Coronary artery (tissue), 2 donors: ENCODE results near the gene EML3.
"Not testable (repeated sequence)": the region's sequence is repeated elsewhere in the genome, so short reads cannot be mapped to it uniquely, and the experiment has no call there.

Experiments
- DNase-seq: peaks from one replicate; pipeline ENCODE4 v3.0.0-alpha.2; 2017; ENCODE audit warnings: low spot score
- H3K27ac ChIP-seq, 2 donors: fragments of 200-600 bp; sonication (generic); one replicate each; pipeline ENCODE4 v1.5.1; 2016 to 2019
- H3K4me3 ChIP-seq: fragments of 200-600 bp; sonication (generic); 2 replicates; pipeline ENCODE4 v1.5.1; 2016; ENCODE audit warnings: mild to moderate bottlenecking, moderate library complexity
- TF ChIP-seq, protein P1 (sequence below): fragments of 200-600 bp; sonication (generic); IDR thresholded peaks from one replicate; pipeline ENCODE4 v1.5.1; 2019; ENCODE audit warnings: antibody characterized with exemption

EML3 gene

DNA sequence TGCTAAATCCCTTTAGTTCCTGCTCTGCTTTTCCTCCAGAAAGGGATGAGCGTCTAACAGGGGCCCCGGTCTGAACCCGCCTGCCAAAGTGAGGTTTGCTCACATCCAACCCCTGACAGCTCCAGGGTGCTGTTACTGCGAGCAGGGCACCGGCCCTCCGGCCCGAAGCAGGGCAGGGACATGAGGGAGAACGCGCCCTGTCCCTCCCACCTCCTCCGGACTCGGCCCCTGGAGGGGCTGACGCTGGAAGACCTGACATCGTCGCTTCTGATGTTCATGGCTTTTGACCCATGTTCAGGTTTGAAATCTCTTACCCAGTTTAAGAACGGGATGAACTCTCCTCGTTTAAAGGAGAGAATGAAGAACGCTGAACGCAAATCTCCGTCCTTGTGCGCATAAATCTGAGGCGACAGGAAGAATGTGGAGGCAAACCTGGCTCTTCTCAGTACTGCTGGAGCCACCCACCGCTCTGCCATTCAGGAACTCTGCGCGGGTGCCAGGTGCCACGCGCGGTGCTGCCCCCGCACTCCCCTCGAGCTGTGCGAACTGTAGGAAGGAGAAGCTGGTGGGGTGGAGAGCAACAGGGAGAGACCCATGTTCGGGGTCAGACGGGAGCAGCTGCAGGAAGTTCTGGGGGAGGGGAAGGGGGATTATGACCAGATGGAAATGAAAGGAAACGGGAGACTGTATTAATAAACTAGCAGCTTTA, 38.1 kb downstream of the EML3 start:
- peak overlapping the region; percentile 80 for H3K4me3 ChIP-seq
- H3K27ac ChIP-seq: peak overlapping the region; percentile 83 to 91
- TF ChIP-seq, protein P1, sequence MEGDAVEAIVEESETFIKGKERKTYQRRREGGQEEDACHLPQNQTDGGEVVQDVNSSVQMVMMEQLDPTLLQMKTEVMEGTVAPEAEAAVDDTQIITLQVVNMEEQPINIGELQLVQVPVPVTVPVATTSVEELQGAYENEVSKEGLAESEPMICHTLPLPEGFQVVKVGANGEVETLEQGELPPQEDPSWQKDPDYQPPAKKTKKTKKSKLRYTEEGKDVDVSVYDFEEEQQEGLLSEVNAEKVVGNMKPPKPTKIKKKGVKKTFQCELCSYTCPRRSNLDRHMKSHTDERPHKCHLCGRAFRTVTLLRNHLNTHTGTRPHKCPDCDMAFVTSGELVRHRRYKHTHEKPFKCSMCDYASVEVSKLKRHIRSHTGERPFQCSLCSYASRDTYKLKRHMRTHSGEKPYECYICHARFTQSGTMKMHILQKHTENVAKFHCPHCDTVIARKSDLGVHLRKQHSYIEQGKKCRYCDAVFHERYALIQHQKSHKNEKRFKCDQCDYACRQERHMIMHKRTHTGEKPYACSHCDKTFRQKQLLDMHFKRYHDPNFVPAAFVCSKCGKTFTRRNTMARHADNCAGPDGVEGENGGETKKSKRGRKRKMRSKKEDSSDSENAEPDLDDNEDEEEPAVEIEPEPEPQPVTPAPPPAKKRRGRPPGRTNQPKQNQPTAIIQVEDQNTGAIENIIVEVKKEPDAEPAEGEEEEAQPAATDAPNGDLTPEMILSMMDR: no peak
- no peak for DNase-seq

DNA sequence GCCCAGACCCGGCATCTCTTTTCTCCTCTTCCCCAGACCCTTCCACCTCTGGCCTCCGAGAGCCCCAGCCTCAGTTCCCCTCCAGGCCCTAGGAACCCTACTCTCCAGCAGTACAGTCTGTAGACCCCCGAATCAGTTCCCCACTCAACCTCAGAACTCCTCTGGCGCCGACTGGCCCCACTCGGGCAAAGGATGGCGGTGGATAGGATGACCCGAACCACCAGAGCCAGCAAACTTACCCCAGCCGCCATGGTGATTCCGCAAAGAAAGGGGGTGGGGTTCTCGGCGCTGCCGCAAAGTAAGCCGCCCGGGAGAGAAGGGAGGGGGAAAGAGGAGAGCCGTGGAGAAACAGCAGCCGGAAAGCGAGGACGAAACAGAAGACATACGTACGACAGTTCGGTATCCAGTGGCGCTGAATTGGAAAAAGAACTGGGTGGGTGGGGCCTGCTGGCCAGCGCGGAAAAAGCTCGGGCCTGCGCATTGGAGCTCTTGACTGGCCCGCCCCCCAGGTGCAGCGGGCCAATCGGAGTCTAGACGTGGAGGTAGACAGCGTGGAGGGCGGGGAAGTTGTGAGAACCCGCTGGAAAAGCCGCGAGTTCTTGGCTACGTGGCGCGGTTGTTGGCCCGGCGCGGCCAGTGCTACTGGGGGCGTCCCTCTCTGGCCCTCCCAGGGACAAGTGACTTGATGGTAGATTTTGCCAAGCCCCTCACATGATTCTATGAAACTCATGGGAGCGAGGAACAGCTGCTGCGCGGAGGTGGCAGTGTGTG, 38.8 kb downstream of the EML3 start, which contains the start of gene EEF1G:
EEF1G (minus strand) TSS at position 300 of the 771 bp plus-strand sequence; CDS start at position 251, 49 bp downstream.
- DNase-seq: peak; percentile 100
- H3K4me3 ChIP-seq: peak within 1 kb of the TSS; percentile 80
- TF ChIP-seq, protein P1: no peak
- H3K27ac ChIP-seq: peak within 1 kb of the TSS; percentile 83 to 91

DNA sequence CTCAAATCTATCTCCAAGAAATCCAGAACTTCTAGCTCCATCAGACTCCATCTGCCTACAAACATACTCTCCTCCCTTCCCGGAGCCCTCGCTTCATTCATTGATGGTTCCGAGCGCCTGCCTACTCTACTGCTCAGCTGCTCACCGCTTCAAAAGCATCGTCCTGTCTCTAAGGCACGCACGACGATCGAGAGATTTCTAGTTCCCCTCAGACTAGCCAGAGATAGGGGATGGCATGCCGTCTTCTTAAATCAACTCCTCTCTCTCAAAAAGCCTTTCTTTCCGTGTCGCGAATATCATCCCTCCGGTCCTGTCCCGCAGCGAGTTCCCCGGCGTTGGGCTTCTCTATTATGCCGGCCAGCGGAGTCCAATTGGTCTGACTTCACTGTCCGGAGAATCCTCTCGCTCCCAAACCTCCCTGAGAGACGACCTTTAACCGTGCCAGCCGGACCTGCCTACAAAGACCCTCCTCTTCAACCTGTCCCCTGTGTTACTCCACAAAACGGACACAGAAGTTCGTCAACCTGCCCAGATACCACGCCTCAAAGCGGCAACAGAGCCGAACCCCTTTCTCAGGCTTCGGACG, 39.5 kb downstream of the EML3 start:
- peak overlapping the region; percentile 80 for H3K4me3 ChIP-seq
- no peak for DNase-seq
- TF ChIP-seq, protein P1: no peak
- H3K27ac ChIP-seq: peak overlapping the region; percentile 73 to 78

DNA sequence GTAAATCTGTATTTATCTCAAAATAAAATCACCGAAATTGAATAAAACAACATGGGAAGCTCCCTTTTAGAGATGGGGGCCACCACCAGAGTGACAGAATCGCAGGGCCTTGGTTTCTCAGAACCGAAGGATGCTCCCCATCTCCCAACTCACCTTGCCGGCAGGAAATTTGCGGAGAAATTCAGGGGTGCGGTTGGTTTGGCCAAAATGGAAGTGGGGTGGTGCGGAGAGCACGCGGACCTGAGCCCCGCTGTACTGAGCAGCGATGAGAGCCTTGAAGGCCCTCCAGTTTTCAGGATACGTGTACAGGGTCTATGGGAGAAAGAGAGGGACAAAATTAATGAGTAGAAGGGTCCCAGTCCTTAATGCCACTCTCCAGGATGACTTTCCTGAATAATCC, 40.1 kb downstream of the EML3 start:
- peak overlapping the region; percentile 80 for H3K4me3 ChIP-seq
- DNase-seq: no peak
- TF ChIP-seq, protein P1: no peak
- H3K27ac ChIP-seq: peak overlapping the region; percentile 73 to 78

DNA sequence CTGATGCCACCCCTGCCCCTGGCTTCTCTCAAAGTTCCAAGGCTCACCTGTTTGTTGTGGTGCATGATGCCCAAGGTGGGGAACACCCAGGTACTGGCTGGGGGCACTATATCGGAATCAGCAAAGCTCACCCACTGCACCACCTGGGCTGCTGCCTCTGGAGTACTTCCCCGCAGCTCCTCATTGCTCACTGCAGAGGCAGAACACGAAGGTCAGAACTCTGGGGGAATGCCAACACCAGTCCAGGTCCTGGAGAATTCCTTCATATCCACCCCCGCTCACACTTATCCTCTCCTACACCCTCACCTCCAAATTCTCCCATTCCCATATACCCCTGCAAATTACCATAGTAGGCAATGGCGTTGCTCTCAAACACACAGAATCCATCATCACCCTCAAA, 41.1 kb downstream of the EML3 start:
- H3K4me3 ChIP-seq, H3K27ac ChIP-seq, DNase-seq: not testable (repeated sequence)

DNA sequence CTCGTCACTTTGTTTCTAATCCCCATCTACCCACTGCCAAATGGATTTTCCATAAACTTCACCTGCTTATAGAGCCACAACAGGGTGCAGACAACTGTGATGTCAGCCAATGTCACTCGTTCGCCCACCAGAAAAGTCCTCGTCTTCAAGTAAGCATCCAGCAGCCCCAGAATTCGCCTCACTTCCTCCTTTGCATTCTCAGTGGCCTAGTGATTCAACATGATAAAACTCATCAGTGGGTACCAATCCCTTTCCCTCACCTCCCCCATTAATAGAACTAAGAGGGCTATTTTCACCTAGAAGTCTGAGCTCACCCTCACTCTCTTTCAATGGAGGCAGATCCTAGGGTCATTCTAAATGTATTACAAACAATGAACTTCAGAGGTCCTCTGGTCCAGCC, 41.7 kb downstream of the EML3 start:
- not testable (repeated sequence) for H3K27ac ChIP-seq, H3K4me3 ChIP-seq, DNase-seq

DNA sequence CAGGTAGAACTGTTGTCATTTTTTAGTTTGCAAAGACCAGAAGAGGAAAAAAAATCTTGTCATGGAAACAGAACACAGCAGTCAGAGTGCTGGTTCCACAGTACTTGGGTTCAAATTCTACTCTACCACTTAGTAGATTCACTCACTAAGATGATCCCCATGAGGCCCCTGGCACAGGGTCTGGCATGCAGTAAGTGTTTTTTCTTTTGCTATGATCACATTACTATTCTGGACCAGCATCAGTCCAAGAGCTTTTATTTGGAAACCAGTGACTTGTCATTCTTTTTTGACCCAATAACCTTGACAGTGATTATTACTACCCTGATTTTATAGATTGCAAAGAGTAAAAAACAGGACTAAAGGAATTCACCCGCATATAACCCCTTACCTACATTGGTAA, 43.0 kb downstream of the EML3 start:
- H3K27ac ChIP-seq: no peak overlapping the region
- TF ChIP-seq, protein P1: no peak
- H3K4me3 ChIP-seq: no peak overlapping the region
- no peak for DNase-seq
